Hepatocyte (in vitro differentiated cells): ENCODE data around the gene SHOC2.

Source experiments
- EZH2 ChIP-seq: fragments of 200-600 bp; sonication (generic); IDR thresholded peaks from 2 replicates; pipeline ENCODE4 v1.6.1; 2016; ENCODE audit warnings: antibody characterized with exemption, mild to moderate bottlenecking, borderline replicate concordance
- EZH2phosphoT487 ChIP-seq: fragments of 200-600 bp; sonication (generic); IDR thresholded peaks from one replicate; pipeline ENCODE4 v1.6.1; 2018; ENCODE audit warnings: antibody characterized with exemption, mild to moderate bottlenecking, low read depth, moderate library complexity; ENCODE audit not compliant: unreplicated experiment, severe bottlenecking
- TF ChIP-seq, protein P1 (sequence below): fragments of 200-600 bp; sonication (generic); IDR thresholded peaks from 2 replicates; pipeline ENCODE4 v1.5.1; 2016; ENCODE audit warnings: antibody characterized with exemption, mild to moderate bottlenecking; ENCODE audit not compliant: poor library complexity

DNA sequence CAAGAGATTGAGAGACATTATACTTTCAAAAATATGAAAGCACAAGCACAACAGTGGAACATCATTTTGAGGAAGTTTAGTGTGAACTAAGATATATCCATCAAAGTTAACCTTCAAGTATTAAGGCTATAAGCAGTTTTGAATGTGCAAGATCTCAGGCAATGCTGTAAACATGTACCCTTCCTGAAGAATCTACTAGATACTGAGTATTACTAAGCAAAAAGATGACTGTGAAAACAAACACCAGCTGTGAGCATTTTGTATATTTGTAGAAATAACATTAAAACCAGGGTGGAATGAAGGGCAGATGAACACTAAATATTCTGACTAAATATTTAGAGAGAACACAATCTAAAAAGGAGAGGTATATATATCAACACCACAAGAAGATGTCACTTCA is 116.1 kb downstream of the SHOC2 start:
- TF ChIP-seq, protein P1, sequence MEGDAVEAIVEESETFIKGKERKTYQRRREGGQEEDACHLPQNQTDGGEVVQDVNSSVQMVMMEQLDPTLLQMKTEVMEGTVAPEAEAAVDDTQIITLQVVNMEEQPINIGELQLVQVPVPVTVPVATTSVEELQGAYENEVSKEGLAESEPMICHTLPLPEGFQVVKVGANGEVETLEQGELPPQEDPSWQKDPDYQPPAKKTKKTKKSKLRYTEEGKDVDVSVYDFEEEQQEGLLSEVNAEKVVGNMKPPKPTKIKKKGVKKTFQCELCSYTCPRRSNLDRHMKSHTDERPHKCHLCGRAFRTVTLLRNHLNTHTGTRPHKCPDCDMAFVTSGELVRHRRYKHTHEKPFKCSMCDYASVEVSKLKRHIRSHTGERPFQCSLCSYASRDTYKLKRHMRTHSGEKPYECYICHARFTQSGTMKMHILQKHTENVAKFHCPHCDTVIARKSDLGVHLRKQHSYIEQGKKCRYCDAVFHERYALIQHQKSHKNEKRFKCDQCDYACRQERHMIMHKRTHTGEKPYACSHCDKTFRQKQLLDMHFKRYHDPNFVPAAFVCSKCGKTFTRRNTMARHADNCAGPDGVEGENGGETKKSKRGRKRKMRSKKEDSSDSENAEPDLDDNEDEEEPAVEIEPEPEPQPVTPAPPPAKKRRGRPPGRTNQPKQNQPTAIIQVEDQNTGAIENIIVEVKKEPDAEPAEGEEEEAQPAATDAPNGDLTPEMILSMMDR = no peak
- TF ChIP-seq EZH2phosphoT487 (no peak), EZH2 (no peak)
